Measurements from ENCODE around the gene NEU1.

NEU1 gene

DNA sequence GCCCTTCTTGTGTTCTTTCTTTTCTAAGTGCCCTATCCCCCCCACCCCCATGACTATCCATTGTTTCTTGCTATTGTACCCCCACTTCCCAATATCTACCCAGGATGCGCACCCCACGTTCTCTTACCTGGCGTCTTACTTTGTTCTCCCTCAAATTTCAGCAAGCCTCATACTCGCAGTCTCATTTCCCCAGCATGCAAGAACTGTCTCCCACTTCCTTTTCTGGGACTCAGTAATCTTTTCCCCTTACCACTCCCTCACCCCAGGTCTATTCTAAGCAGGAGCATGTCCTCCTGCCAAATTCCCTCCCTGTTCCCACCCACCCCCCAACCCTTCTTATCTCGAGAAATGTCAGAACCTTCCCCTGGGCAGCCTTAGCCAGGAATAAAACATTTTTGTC lies 36.6 kb upstream of the NEU1 start:
- H3K4me3 ChIP-seq (ENCODE audit: low read depth, low read length): no peak overlapping the region
- TF ChIP-seq CTCF (IDR thresholded peaks at IDR 0.05; ENCODE audit: insufficient read depth, low read depth, low read length, missing control alignments): no peak
- DNase-seq (ENCODE audit: low read depth): no peak

DNA sequence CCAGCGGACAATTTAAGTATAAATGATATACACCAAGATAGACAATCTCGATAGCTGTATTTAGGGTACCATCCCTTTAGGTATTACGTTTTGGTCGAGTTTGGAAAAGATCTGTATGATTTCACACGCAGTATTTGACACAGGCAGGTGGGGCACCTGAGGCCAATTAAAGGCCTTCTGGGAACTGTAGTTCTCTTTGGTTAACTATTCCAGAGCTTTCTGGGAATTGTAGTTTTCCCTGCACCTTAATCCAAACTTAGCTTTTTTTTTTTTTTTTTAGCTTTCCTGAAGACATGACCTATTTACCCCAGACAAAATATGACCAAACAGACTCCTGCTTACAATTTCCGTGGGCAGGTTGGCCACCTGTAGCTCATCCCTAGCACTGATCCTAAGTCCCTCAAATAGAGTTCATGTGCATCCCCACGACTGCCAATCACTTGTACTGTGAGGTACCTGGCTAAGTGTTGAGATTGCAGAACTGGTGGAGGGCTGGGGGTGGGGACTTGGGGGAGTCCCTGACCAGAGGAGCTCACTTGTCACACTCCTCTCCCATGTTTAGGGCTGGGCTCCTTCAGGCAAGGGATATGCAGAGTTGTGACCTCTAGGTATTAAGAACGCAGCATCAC lies 35.9 kb upstream of the NEU1 start:
- peak; percentile 0 for TF ChIP-seq CTCF (IDR thresholded peaks at IDR 0.05; ENCODE audit: insufficient read depth, low read depth, low read length, missing control alignments)
- peak overlapping the region; percentile 91 for H3K4me3 ChIP-seq (ENCODE audit: low read depth, low read length)
- peak; percentile 65 for DNase-seq (ENCODE audit: low read depth)

DNA sequence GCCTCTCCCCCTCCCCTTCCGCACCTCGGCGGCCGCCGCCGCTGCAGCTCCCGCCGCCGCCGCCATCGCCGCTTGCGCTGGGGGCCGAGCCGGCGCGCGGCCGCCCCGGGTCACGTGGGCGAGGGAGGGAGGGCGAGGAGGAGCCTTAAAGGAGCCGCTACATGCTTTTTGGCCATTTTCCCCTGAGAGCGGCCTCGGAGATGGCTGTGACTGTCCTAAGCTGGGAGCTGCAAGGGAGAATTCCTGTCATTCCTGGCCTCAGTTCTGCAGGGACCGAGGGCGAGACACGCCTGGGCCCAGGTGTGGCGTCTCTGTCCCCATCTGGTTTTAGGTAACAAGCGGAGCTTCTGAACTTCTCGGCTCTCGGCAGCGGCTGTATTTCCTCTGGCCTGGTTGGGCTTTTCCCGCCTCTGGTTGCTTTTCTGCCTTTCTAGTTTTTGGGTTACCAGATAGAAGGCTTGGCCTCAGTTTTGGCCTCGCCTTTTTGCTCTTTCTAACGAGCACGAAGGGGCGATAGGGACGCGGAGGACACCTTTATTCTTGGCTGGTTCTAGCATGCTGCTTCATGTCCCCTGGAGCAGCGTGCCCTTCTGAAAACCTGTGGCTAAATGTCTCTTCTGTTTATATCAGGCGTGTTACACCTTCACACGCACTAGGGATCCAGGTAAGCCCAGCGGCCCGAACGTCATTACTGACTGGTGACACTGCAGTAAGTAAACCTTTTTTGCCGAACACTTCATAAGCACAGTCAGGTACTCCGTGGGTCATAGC lies 35.2 kb upstream of the NEU1 start, which contains the start of gene EHMT2:
EHMT2 (minus strand) TSS at position 87 of the 771 bp plus-strand sequence; CDS start at position 66, 21 bp downstream.
- peak; percentile 89 for DNase-seq (ENCODE audit: low read depth)
- peak within 1 kb of the TSS; percentile 91 for H3K4me3 ChIP-seq (ENCODE audit: low read depth, low read length)
- no peak for TF ChIP-seq CTCF (IDR thresholded peaks at IDR 0.05; ENCODE audit: insufficient read depth, low read depth, low read length, missing control alignments)

DNA sequence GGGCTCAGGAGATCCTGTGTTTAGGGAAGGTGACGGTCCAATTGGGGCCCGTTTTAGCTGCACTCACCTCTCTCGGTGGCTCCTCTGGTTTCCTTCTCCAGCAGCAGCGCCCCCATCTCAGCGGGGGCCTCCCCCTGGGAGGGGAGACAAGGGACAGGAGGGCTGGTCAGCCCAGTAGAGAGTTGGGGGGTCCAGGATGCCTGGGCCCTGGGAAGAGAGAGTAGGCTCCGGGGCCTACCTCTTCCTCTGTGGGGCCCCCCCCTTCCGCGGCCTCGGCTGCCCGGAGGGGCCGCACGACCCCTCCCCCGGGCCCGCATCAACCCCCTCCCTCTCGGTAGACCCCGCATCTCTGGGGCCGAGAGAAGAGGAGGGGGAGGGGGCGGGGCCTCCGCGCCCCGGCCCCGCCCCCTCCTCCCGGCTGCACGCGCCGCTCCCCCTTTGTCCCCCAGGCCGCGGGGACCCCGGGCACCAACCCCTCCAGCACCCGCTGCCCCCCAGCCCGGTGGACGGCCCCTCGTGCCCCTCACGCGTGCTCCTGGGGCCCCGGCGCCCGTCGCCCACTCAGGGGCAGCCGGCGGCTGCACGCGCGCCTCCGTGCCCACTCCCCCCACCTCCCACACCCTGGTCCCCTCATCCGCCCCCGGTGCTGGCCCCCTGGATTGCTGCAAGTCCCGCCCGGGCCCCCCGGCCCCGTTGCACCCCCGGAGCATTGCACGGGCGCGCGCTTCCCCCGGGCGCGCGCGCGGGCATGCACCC lies 34.4 kb upstream of the NEU1 start:
- H3K4me3 ChIP-seq (ENCODE audit: low read depth, low read length): peak overlapping the region; percentile 78
- TF ChIP-seq CTCF (IDR thresholded peaks at IDR 0.05; ENCODE audit: insufficient read depth, low read depth, low read length, missing control alignments): no peak
- DNase-seq (ENCODE audit: low read depth): no peak

DNA sequence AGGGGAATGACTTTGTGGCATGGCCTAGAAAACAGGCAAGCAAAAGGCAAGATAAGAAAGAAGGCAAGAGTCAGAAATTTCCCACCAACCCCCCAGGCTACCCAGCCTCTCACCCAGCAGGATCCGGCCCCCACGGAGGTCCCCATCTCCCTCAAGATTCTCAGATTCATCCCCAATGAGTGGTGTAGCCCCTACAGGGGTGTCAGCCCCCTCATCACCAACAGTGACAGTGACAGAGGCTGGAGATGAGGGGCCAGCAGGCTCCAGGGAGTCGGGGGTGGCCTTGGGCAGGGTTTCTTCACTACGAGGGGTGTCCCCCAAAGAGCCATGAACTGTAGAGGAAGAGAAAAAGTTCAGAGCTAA lies 33.9 kb upstream of the NEU1 start:
- DNase-seq (ENCODE audit: low read depth): no peak
- no peak for TF ChIP-seq CTCF (IDR thresholded peaks at IDR 0.05; ENCODE audit: insufficient read depth, low read depth, low read length, missing control alignments)
- peak overlapping the region; percentile 78 for H3K4me3 ChIP-seq (ENCODE audit: low read depth, low read length)

DNA sequence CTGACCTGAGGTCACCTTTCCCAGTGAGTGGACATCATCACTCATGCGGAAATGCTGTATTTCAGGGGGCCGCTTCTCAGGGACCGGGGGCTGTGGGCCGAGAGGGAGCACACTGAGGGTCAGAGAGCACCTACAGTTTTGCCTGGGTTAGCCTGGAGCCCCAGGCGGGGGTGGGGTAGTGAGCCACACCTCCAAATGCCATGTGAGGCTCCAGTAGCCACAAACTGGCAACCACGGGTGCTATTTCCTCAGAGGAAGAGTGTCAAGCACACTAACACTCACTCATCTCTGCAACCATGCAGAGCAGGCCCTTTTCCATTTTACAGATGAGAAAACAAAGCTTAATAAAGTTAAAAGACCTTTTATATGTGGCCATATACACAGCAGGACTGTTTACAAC lies 30.2 kb upstream of the NEU1 start:
- no peak overlapping the region for H3K4me3 ChIP-seq (ENCODE audit: low read depth, low read length)
- DNase-seq (ENCODE audit: low read depth): no peak
- TF ChIP-seq CTCF (IDR thresholded peaks at IDR 0.05; ENCODE audit: insufficient read depth, low read depth, low read length, missing control alignments): no peak

Data from GM12865 (cell line).